Mammary epithelial cell (primary cell): Measurements from ENCODE around the gene FGFR4.

Source experiments
- CTCF ChIP-seq, 2 donors: IDR thresholded peaks in 1 of 2; conservative IDR thresholded peaks in 1 of 2; 2 replicates each; pipeline ENCODE4 v1.5.1; 2011 to 2012; ENCODE audit warnings: inconsistent platforms in 2 of 2, low read length in 2 of 2, mild to moderate bottlenecking in 2 of 2, control low read depth in 1 of 2, low read depth in 1 of 2; ENCODE audit not compliant: insufficient read depth in 1 of 2; ENCODE audit errors: extremely low read depth in 1 of 2
- EZH2 ChIP-seq: IDR thresholded peaks from 2 replicates; pipeline ENCODE4 v1.6.1; 2012; ENCODE audit warnings: low read length, inconsistent platforms, borderline replicate concordance

GRCh38 chr5:177087398-177088005, 787 bp downstream of the FGFR4 start:
- TF ChIP-seq CTCF (conservative IDR thresholded peaks at IDR 0.05 in 1 of 2, IDR thresholded peaks at IDR 0.05 in 1 of 2; ENCODE audit: extremely low read depth in 1 of 2, insufficient read depth in 1 of 2, low read depth in 1 of 2, low read length in 2 of 2) (no peak), EZH2 (no peak)
